NK-92 treated with Interleukin-12 subunit alpha and Interleukin-12 subunit beta, amount 100 ng/mL, for 24 hours (cell line): Measurements from ENCODE around the gene LRRC28.
"Not testable (repeated sequence)": the region's sequence is repeated elsewhere in the genome, so short reads cannot be mapped to it uniquely, and the experiment has no call there.

Experiments used
- DNase-seq: peaks from one replicate; lab custom pipeline; 2025; lab: John Stamatoyannopoulos, UW

Gene LRRC28

GRCh38 chr15:99396375-99396774 lies 145.1 kb downstream of the LRRC28 start:
- DNase-seq, result no peak

- no peak for DNase-seq
Measured at GRCh38 chr15:99399061-99399460, 147.8 kb downstream of the LRRC28 start.

- DNase-seq, result no peak
Measured at GRCh38 chr15:99399618-99400017, 148.3 kb downstream of the LRRC28 start.

- not testable (repeated sequence) for DNase-seq
Measured at GRCh38 chr15:99401216-99401615, 149.9 kb downstream of the LRRC28 start.

- no peak for DNase-seq
Measured at GRCh38 chr15:99402014-99402729, 150.9 kb downstream of the LRRC28 start.

GRCh38 chr15:99403597-99403996 lies 152.3 kb downstream of the LRRC28 start:
- DNase-seq, result no peak

- DNase-seq, result no peak
Measured at GRCh38 chr15:99404454-99404853, 153.2 kb downstream of the LRRC28 start.

GRCh38 chr15:99406120-99406519 lies 154.8 kb downstream of the LRRC28 start:
- DNase-seq, result no peak

- DNase-seq, result no peak
Measured at GRCh38 chr15:99406716-99407487, 155.6 kb downstream of the LRRC28 start.

- DNase-seq, result no peak
Measured at GRCh38 chr15:99407716-99408115, 156.4 kb downstream of the LRRC28 start.

GRCh38 chr15:99408236-99409096 lies 157.2 kb downstream of the LRRC28 start:
- no peak for DNase-seq

- no peak for DNase-seq
Measured at GRCh38 chr15:99409097-99409473, 157.8 kb downstream of the LRRC28 start.

- DNase-seq, result no peak
Measured at GRCh38 chr15:99409560-99409959, 158.3 kb downstream of the LRRC28 start.

GRCh38 chr15:99410477-99410876 lies 159.2 kb downstream of the LRRC28 start:
- DNase-seq, result no peak

GRCh38 chr15:99411234-99411633 lies 160.0 kb downstream of the LRRC28 start:
- no peak for DNase-seq

GRCh38 chr15:99412082-99412481 lies 160.8 kb downstream of the LRRC28 start:
- DNase-seq, result no peak

GRCh38 chr15:99412626-99413025 lies 161.3 kb downstream of the LRRC28 start:
- no peak for DNase-seq

GRCh38 chr15:99413955-99414754 lies 162.9 kb downstream of the LRRC28 start:
- no peak for DNase-seq

GRCh38 chr15:99414755-99415731 lies 163.8 kb downstream of the LRRC28 start:
- no peak for DNase-seq
